HG02571 (cell line): ENCODE results near the gene PPP1R1A.

ENCODE experiments used
- ATAC-seq: cut with Tn5 transposase; IDR thresholded peaks from one replicate; pipeline ENCODE4 v1.9.1; 2021; ENCODE audit warnings: mild to moderate bottlenecking, moderate library complexity; ENCODE audit not compliant: unreplicated experiment

Gene PPP1R1A

DNA sequence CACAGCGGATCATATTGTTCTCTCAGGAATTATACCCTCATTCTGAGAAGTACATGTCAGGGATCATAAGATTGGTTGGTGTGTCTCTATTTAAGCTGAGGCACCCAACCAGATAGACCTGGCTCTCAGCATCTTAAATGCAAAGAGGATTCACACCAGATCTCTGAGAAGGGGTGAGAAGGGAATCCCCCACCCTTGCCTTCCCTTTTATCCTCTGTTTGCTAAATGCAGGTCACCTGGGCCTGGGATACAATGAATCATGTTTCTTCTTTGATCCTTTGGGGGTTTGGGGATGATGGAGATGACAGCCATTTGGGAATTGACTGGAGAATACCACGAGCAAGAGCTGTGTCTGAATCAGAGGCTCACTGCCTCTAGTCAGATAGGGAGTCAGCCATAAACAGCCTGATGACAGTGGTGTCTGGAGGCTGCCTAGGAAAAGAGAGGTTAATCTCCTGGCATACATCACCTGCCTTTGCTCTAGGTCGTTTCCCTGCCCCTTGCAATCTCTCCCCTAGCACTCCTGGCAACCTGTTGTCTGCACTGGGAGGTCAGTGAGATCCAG is 50.2 kb downstream of the PPP1R1A start:
- ATAC-seq, result no peak

DNA sequence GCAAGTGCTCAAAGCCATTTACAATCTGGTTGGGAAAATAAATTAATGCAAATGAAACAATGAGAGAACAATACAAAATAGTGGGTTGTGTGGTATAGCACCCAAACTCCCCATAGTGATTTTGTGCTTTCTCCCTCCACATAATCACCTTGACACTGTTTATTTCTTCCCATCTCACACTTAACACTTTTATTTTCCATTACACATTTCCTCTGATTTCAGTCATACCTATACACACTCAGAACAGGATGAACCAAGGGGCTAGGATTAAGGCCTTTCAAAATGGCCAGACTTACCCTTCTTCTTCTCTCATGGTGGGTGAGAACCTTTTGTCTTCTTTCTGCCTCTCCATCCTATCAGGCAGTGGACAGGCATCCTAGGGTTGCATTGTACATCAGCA is 53.0 kb downstream of the PPP1R1A start:
- ATAC-seq, result no peak

DNA sequence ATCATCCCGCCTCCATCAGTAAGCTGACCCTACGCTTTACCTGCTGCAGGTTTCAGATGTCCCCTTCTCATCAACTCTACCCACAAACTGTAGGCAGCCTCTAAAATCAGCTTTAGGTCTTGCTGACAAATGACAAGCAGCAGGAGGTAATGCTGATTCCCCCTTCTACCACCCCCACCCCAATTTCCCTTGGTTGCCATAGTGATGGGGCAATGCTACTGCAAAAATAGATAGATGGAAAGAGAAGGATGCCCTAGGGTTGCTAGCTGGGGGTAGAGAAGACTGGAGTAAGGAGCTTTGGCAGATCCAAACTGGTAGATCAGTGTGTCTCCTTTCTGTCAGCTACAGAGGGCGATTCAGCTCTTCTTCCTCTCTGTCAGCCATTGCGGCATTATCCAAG is 58.9 kb downstream of the PPP1R1A start:
- ATAC-seq, result no peak
